ENCODE measurements around the gene CXCR4.

The CXCR4 gene

GRCh38 chr2:136131484-136131960, 13.6 kb upstream of the CXCR4 start:
- no peak for DNase-seq

GRCh38 chr2:136130511-136130910, 12.6 kb upstream of the CXCR4 start:
- no peak for DNase-seq

- DNase-seq: no peak
These were observed 12.1 kb upstream of the CXCR4 start for GRCh38 chr2:136130045-136130444.

GRCh38 chr2:136129601-136130000, 11.7 kb upstream of the CXCR4 start:
- no peak for DNase-seq

GRCh38 chr2:136128905-136129304, 11.0 kb upstream of the CXCR4 start:
- DNase-seq: no peak

- no peak for DNase-seq
These were observed 10.4 kb upstream of the CXCR4 start for GRCh38 chr2:136128366-136128765.

- DNase-seq: no peak
These were observed 9.4 kb upstream of the CXCR4 start for GRCh38 chr2:136127356-136127755.

GRCh38 chr2:136126421-136126926, 8.5 kb upstream of the CXCR4 start:
- no peak for DNase-seq

GRCh38 chr2:136126021-136126420, 8.1 kb upstream of the CXCR4 start:
- DNase-seq: no peak

- no peak for DNase-seq
These were observed 7.3 kb upstream of the CXCR4 start for GRCh38 chr2:136125236-136125635.

- DNase-seq: no peak
These were observed 6.9 kb upstream of the CXCR4 start for GRCh38 chr2:136124805-136125204.

GRCh38 chr2:136122661-136123060, 4.7 kb upstream of the CXCR4 start:
- DNase-seq: no peak

GRCh38 chr2:136121204-136121910, 3.4 kb upstream of the CXCR4 start:
- no peak for DNase-seq

GRCh38 chr2:136119717-136120675, 2.0 kb upstream of the CXCR4 start:
- DNase-seq: no peak

- DNase-seq: peak; percentile 86
These were observed 1.1 kb upstream of the CXCR4 start for GRCh38 chr2:136118819-136119716.

- peak; percentile 53 for DNase-seq
These were observed 533 bp downstream of the CXCR4 start for GRCh38 chr2:136117391-136117841.

GRCh38 chr2:136116813-136117390, 1.0 kb downstream of the CXCR4 start:
- DNase-seq: no peak

GRCh38 chr2:136116151-136116812, 1.7 kb downstream of the CXCR4 start:
- DNase-seq: peak; percentile 46

- no peak for DNase-seq
These were observed 2.7 kb downstream of the CXCR4 start for GRCh38 chr2:136115183-136115761.

- no peak for DNase-seq
These were observed 3.6 kb downstream of the CXCR4 start for GRCh38 chr2:136114382-136114781.

Measured in NCI-H2171 (cell line).